CD4-positive, alpha-beta T cell treated with Interleukin-10 for 1 hour (primary cell): ENCODE results near the gene LGALS7B.
"Not testable (repeated sequence)": the region's sequence is repeated elsewhere in the genome, so short reads cannot be mapped to it uniquely, and the experiment has no call there.

Experiments
- DNase-seq: peaks from one replicate; pipeline ENCODE4 v3.0.0-alpha.2; 2020

Gene LGALS7B

GRCh38 chr19:38825936-38826335, 36.9 kb downstream of the LGALS7B start:
- DNase-seq = not testable (repeated sequence)

- DNase-seq = no peak
Observed at GRCh38 chr19:38826856-38827551, 38.0 kb downstream of the LGALS7B start.

- not testable (repeated sequence) for DNase-seq
Observed at GRCh38 chr19:38829203-38829602, 40.2 kb downstream of the LGALS7B start.

GRCh38 chr19:38830039-38830733, 41.2 kb downstream of the LGALS7B start:
- no peak for DNase-seq

GRCh38 chr19:38831142-38831605, 42.2 kb downstream of the LGALS7B start:
- DNase-seq = no peak

GRCh38 chr19:38833092-38833425, 44.1 kb downstream of the LGALS7B start:
- DNase-seq = no peak

- no peak for DNase-seq
Observed at GRCh38 chr19:38834104-38834490, 45.1 kb downstream of the LGALS7B start.

GRCh38 chr19:38834590-38834989, 45.6 kb downstream of the LGALS7B start:
- DNase-seq = no peak

GRCh38 chr19:38836159-38836982, 47.4 kb downstream of the LGALS7B start:
- no peak for DNase-seq

- DNase-seq = no peak
Observed at GRCh38 chr19:38836983-38837626, 48.1 kb downstream of the LGALS7B start.

- no peak for DNase-seq
Observed at GRCh38 chr19:38837656-38838121, 48.7 kb downstream of the LGALS7B start.

GRCh38 chr19:38838208-38838985, 49.4 kb downstream of the LGALS7B start:
- no peak for DNase-seq

GRCh38 chr19:38838986-38839761, 50.2 kb downstream of the LGALS7B start:
- no peak for DNase-seq

GRCh38 chr19:38839816-38840582, 51.0 kb downstream of the LGALS7B start:
- no peak for DNase-seq

- DNase-seq = no peak
Observed at GRCh38 chr19:38840583-38840968, 51.6 kb downstream of the LGALS7B start.
